HCT116 (cell line): ENCODE data around the gene DNAJC8. TPM values are rescaled to one million over a fixed set of nuclear protein-coding genes. Genes with fewer than 3 reads are reported as not detected.

Source experiments
- ATAC-seq: fragments of 200-7000 bp; cut with Tn5 transposase; 2 replicates; pipeline ENCODE4 v1.9.1; 2020; ENCODE audit warnings: mild to moderate bottlenecking, moderate library complexity
- BruUV-seq: library from RNA; stranded (reverse); fragments of 400-500 nt; replicated peaks from 2 replicates; lab custom pipeline; 2021; lab: Mats Ljungman, UMichigan
- CTCF ChIA-PET: fragments of 300-600 bp; sonication (Branson Sonifier 250); formaldehyde crosslinking; loops from one replicate; lab custom pipeline; 2021; ENCODE audit warnings: antibody characterized with exemption; lab: Charles Lee
- POLR2A ChIA-PET: fragments of 300-600, 350-600 bp; sonication (Branson Sonifier 250); formaldehyde crosslinking; loops from one replicate; lab custom pipeline; 2021; ENCODE audit warnings: antibody characterized with exemption; lab: Charles Lee
- RAD21 ChIA-PET, 2 experiments: fragments of 300-600 bp; sonication (Branson Sonifier 250); formaldehyde crosslinking; loops; one replicate each; lab custom pipeline; 2023; ENCODE audit warnings: low total read pairs in 2 of 2; ENCODE audit not compliant: uncharacterized antibody in 2 of 2, unreplicated experiment in 2 of 2, low non-redundant PET in 1 of 2; lab: Charles Lee
- DNase-seq: peaks from one replicate; pipeline ENCODE4 v3.0.0-alpha.2; 2010; ENCODE audit warnings: low read depth, low spot score
- H2AFZ ChIP-seq: fragments of 200-600 bp; shearing (Covaris generic), sonication (generic); 2 replicates; pipeline ENCODE4 v1.6.1; 2017; ENCODE audit warnings: low read depth, mixed run types, mixed read lengths, antibody characterized with exemption, low read length; ENCODE audit not compliant: poor library complexity, severe bottlenecking
- H3K27ac ChIP-seq: 2 replicates; pipeline ENCODE4 v1.5.1; 2012; ENCODE audit warnings: low read depth, low read length
- H3K27me3 ChIP-seq: fragments of 200-600 bp; sonication (generic); 2 replicates; pipeline ENCODE4 v1.6.1; 2016; ENCODE audit warnings: mixed run types, low read length, mixed read lengths; ENCODE audit not compliant: insufficient read depth
- H3K36me3 ChIP-seq, 2 experiments: fragments of 200-500 bp in 1 of 2; fragments of 200-600 bp in 1 of 2; sonication (Bioruptor generic) in 1 of 2; sonication (generic) in 1 of 2; 2 replicates each; pipeline versions ENCODE4 v1.5.1 to v1.6.1; 2014 to 2016; ENCODE audit warnings: low read length in 2 of 2, inconsistent platforms in 1 of 2, mixed read lengths in 1 of 2, mixed run types in 1 of 2; ENCODE audit not compliant: insufficient read depth in 2 of 2, control insufficient read depth in 1 of 2
- H3K4me1 ChIP-seq, 2 experiments: fragments of 200-600 bp in 1 of 2; sonication (generic) in 1 of 2; 2 replicates each; pipeline versions ENCODE4 v1.5.1 to v1.6.1; 2012 to 2017; ENCODE audit warnings: low read length in 2 of 2, inconsistent platforms in 1 of 2, mild to moderate bottlenecking in 1 of 2, mixed read lengths in 1 of 2, mixed run types in 1 of 2, moderate library complexity in 1 of 2; ENCODE audit not compliant: insufficient read depth in 2 of 2, control insufficient read depth in 1 of 2
- H3K4me2 ChIP-seq: fragments of 200-600 bp; sonication (generic); 2 replicates; pipeline ENCODE4 v1.6.1; 2017; ENCODE audit warnings: mixed run types, low read length, mixed read lengths
- H3K4me3 ChIP-seq, 2 experiments: fragments of 200-600 bp in 1 of 2; sonication (generic) in 1 of 2; replicated peaks in 1 of 2; 2 replicates each; pipeline ENCODE4 v1.5.1; 2011 to 2016; ENCODE audit warnings: low read length in 2 of 2, control low read depth in 1 of 2, low read depth in 1 of 2, mild to moderate bottlenecking in 1 of 2, mixed read lengths in 1 of 2, mixed run types in 1 of 2
- H3K79me2 ChIP-seq: fragments of 200-600 bp; sonication (generic); 2 replicates; pipeline ENCODE4 v1.6.1; 2017; ENCODE audit warnings: mild to moderate bottlenecking, mixed run types, low read length, moderate library complexity, mixed read lengths; ENCODE audit not compliant: insufficient read depth
- H3K9ac ChIP-seq: fragments of 200-600 bp; sonication (generic); 2 replicates; pipeline ENCODE4 v1.6.1; 2016; ENCODE audit warnings: low read length, mixed read lengths
- H3K9me2 ChIP-seq: fragments of 200-600 bp; sonication (generic), shearing (Covaris generic); 2 replicates; pipeline ENCODE4 v1.6.1; 2017; ENCODE audit warnings: mixed run types, mild to moderate bottlenecking, moderate library complexity; ENCODE audit not compliant: insufficient read depth
- H3K9me3 ChIP-seq, 2 experiments: fragments of 200-500 bp in 1 of 2; fragments of 200-600 bp in 1 of 2; sonication (Bioruptor generic) in 1 of 2; sonication (generic) in 1 of 2; 2 replicates each; pipeline ENCODE4 v1.6.1; 2014 to 2017; ENCODE audit warnings: low read length in 2 of 2, mixed read lengths in 2 of 2, inconsistent platforms in 1 of 2, low read depth in 1 of 2, mild to moderate bottlenecking in 1 of 2, mixed run types in 1 of 2, moderate library complexity in 1 of 2; ENCODE audit not compliant: control insufficient read depth in 1 of 2, insufficient read depth in 1 of 2
- H4K20me1 ChIP-seq: fragments of 200-600 bp; sonication (generic), shearing (Covaris generic); 2 replicates; pipeline ENCODE4 v1.6.1; 2017; ENCODE audit warnings: mixed run types, mild to moderate bottlenecking, moderate library complexity; ENCODE audit not compliant: insufficient read depth
- ELF1 ChIP-seq: IDR thresholded peaks from 2 replicates; pipeline ENCODE4 v1.6.1; 2012; ENCODE audit warnings: low read depth, borderline replicate concordance
- EZH2phosphoT487 ChIP-seq: fragments of 200-600 bp; IDR thresholded peaks from 2 replicates; pipeline ENCODE4 v1.6.1; 2018; ENCODE audit warnings: antibody characterized with exemption, borderline replicate concordance
- FOSL1 ChIP-seq: IDR thresholded peaks from 2 replicates; pipeline ENCODE4 v1.6.1; 2012; ENCODE audit warnings: low read depth
- JUND ChIP-seq: IDR thresholded peaks from 2 replicates; pipeline ENCODE4 v1.6.1; 2012
- POLR2AphosphoS5 ChIP-seq: IDR thresholded peaks from 2 replicates; pipeline ENCODE4 v1.6.1; 2011; ENCODE audit warnings: mild to moderate bottlenecking, low read depth, low read length, moderate library complexity
- SIN3A ChIP-seq: IDR thresholded peaks from 2 replicates; pipeline ENCODE4 v1.6.1; 2012; ENCODE audit warnings: low read depth
- TCF7L2 ChIP-seq: IDR thresholded peaks from 2 replicates; pipeline ENCODE4 v1.7.0; 2011; ENCODE audit warnings: borderline replicate concordance, inconsistent platforms; ENCODE audit not compliant: insufficient read depth, insufficient read length; ENCODE audit errors: extremely low read depth
- YY1 ChIP-seq: IDR thresholded peaks from 2 replicates; pipeline ENCODE4 v1.6.1; 2011; ENCODE audit warnings: low read length, low read depth, moderate library complexity, mild to moderate bottlenecking; ENCODE audit not compliant: insufficient replicate concordance; ENCODE audit errors: extremely low read depth
- ZBTB33 ChIP-seq: IDR thresholded peaks from 2 replicates; pipeline ENCODE4 v1.6.1; 2011; ENCODE audit warnings: mild to moderate bottlenecking, low read length, moderate library complexity; ENCODE audit not compliant: insufficient replicate concordance; ENCODE audit errors: extremely low read depth
- ZFX ChIP-seq: fragments of 450-650 bp; IDR thresholded peaks from 2 replicates; pipeline ENCODE4 v1.6.1; 2017
- ZNF274 ChIP-seq: fragments of 200-500 bp; sonication (Bioruptor generic); IDR thresholded peaks from 2 replicates; pipeline ENCODE4 v1.6.1; 2014; ENCODE audit warnings: mild to moderate bottlenecking, low read depth, low read length, inconsistent platforms
- intact Hi-C: fragments of 100-400 bp; cut with micrococcal nuclease; formaldehyde crosslinking; loops from 2 replicates; pipeline ENCODE4 v1.10.0; 2022
- total RNA-seq: library from RNA; stranded (reverse); gene quantifications from one replicate; pipeline ENCODE4 v1.2.1, GENCODE V29; 2021; ENCODE audit not compliant: unreplicated experiment
- TF ChIP-seq, protein P1 (sequence below): IDR thresholded peaks from 2 replicates; pipeline ENCODE4 v1.6.1; 2012
- TF ChIP-seq, protein P2 (sequence below), 3 experiments: fragments of 200-600 bp in 1 of 3; sonication (generic) in 1 of 3; IDR thresholded peaks in 2 of 3; conservative IDR thresholded peaks in 1 of 3; 2 replicates each; pipeline ENCODE4 v1.5.1; 2012 to 2017; ENCODE audit warnings: low read depth in 2 of 3, low read length in 2 of 3, antibody characterized with exemption in 1 of 3, borderline replicate concordance in 1 of 3, control low read depth in 1 of 3, mild to moderate bottlenecking in 1 of 3, mixed read lengths in 1 of 3, mixed run types in 1 of 3, moderate library complexity in 1 of 3; ENCODE audit not compliant: insufficient read depth in 1 of 3
- TF ChIP-seq, protein P3 (sequence below): IDR thresholded peaks from 2 replicates; pipeline ENCODE4 v1.6.1; 2012; ENCODE audit warnings: low read depth

DNAJC8 gene
- total RNA-seq, 1 experiment from 2014 or later: 102 TPM

- Histone ChIP-seq H3K27ac (no peak overlapping the region), H3K36me3 (peaks cover 2 to 10% of the 10 kb centered on the region in 2 experiments; a peak in 3 of 4 replicates), H3K4me2 (no peak overlapping the region), H3K9ac (no peak overlapping the region), H3K9me3 (no peaks in the 10 kb centered on the region), H4K20me1 (no peaks in the 10 kb centered on the region), H3K9me2 (no peaks in the 10 kb centered on the region), H3K79me2 (peaks cover 39% of the 10 kb centered on the region), H3K4me1 (no peaks in the 10 kb centered on the region), H2AFZ (no peak overlapping the region), H3K4me3 (no peak overlapping the region), H3K27me3 (no peaks in the 10 kb centered on the region)
- RAD21 ChIA-PET: no interaction called here
- CTCF ChIA-PET: no interaction called here
- DNase-seq (no peak), ATAC-seq (no peak)
- POLR2A ChIA-PET: interaction anchor here (1.0 kb wide), 1 partner anchor 10 kb away, joined by 5 read pairs; no protein-coding TSS in a partner anchor
- intact Hi-C loops: no loop called here
- TF ChIP-seq, protein P1, sequence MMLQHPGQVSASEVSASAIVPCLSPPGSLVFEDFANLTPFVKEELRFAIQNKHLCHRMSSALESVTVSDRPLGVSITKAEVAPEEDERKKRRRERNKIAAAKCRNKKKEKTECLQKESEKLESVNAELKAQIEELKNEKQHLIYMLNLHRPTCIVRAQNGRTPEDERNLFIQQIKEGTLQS: no peak
- TF ChIP-seq POLR2AphosphoS5: no peak
- TF ChIP-seq, protein P2, sequence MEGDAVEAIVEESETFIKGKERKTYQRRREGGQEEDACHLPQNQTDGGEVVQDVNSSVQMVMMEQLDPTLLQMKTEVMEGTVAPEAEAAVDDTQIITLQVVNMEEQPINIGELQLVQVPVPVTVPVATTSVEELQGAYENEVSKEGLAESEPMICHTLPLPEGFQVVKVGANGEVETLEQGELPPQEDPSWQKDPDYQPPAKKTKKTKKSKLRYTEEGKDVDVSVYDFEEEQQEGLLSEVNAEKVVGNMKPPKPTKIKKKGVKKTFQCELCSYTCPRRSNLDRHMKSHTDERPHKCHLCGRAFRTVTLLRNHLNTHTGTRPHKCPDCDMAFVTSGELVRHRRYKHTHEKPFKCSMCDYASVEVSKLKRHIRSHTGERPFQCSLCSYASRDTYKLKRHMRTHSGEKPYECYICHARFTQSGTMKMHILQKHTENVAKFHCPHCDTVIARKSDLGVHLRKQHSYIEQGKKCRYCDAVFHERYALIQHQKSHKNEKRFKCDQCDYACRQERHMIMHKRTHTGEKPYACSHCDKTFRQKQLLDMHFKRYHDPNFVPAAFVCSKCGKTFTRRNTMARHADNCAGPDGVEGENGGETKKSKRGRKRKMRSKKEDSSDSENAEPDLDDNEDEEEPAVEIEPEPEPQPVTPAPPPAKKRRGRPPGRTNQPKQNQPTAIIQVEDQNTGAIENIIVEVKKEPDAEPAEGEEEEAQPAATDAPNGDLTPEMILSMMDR (IDR thresholded peaks at IDR 0.05 in 2 of 3, conservative IDR thresholded peaks at IDR 0.05 in 1 of 3; ENCODE audit: borderline replicate concordance in 1 of 3, insufficient read depth in 1 of 3, low read depth in 2 of 3, low read length in 2 of 3): no peak
- no peak for TF ChIP-seq EZH2phosphoT487
- TF ChIP-seq, protein P3, sequence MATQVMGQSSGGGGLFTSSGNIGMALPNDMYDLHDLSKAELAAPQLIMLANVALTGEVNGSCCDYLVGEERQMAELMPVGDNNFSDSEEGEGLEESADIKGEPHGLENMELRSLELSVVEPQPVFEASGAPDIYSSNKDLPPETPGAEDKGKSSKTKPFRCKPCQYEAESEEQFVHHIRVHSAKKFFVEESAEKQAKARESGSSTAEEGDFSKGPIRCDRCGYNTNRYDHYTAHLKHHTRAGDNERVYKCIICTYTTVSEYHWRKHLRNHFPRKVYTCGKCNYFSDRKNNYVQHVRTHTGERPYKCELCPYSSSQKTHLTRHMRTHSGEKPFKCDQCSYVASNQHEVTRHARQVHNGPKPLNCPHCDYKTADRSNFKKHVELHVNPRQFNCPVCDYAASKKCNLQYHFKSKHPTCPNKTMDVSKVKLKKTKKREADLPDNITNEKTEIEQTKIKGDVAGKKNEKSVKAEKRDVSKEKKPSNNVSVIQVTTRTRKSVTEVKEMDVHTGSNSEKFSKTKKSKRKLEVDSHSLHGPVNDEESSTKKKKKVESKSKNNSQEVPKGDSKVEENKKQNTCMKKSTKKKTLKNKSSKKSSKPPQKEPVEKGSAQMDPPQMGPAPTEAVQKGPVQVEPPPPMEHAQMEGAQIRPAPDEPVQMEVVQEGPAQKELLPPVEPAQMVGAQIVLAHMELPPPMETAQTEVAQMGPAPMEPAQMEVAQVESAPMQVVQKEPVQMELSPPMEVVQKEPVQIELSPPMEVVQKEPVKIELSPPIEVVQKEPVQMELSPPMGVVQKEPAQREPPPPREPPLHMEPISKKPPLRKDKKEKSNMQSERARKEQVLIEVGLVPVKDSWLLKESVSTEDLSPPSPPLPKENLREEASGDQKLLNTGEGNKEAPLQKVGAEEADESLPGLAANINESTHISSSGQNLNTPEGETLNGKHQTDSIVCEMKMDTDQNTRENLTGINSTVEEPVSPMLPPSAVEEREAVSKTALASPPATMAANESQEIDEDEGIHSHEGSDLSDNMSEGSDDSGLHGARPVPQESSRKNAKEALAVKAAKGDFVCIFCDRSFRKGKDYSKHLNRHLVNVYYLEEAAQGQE: no peak
- TF ChIP-seq FOSL1: no peak
- TF ChIP-seq ELF1: no peak
- no peak for TF ChIP-seq TCF7L2
- TF ChIP-seq ZFX: no peak
- TF ChIP-seq ZNF274: no peak
- TF ChIP-seq JUND: no peak
- TF ChIP-seq SIN3A: no peak
- TF ChIP-seq YY1: no peak
- TF ChIP-seq ZBTB33: no peak
- no TSS peak for BruUV-seq
These were observed 36.7 kb upstream of the DNAJC8 start for GRCh38 chr1:28269529-28269928.
